ENCODE data around the gene IL3RA.

Gene IL3RA

GRCh38 chrX:1427756-1428155, 91.2 kb downstream of the IL3RA start:
- no peak for DNase-seq

GRCh38 chrX:1430451-1430850, 93.9 kb downstream of the IL3RA start:
- no peak for DNase-seq

Data from stimulated activated CD4-positive, alpha-beta T cell treated with anti-CD3 and anti-CD28 coated beads, Interleukin-2, amount 100 ng/mL, for 24 hours (primary cell).